HEK293 (cell line): Measurements from ENCODE around the gene EARS2.

Source experiments
- CTCF ChIA-PET: fragments of 350-600 bp; formaldehyde crosslinking; extraction: SDS; loops from one replicate; lab custom pipeline; 2021; ENCODE audit warnings: antibody characterized with exemption; lab: Yijun Ruan, JAX
- POLR2A ChIA-PET: fragments of 300-600 bp; formaldehyde crosslinking; extraction: SDS; loops from one replicate; lab custom pipeline; 2020; ENCODE audit warnings: antibody characterized with exemption, inconsistent platforms; lab: Yijun Ruan, JAX
- H3K27ac ChIP-seq: fragments of 200-500 bp; sonication (Bioruptor generic); 2 replicates; pipeline ENCODE4 v1.5.1; 2014; ENCODE audit warnings: low read depth, low read length, control low read depth, inconsistent platforms; ENCODE audit errors: extremely low read depth
- H3K36me3 ChIP-seq, 2 experiments: fragments of 200-500 bp in 1 of 2; sonication (Bioruptor generic) in 1 of 2; 1 replicate in 1 of 2; 2 replicates in 1 of 2; pipeline ENCODE4 v1.5.1; 2014 to 2017; ENCODE audit warnings: inconsistent platforms in 2 of 2, low read length in 2 of 2; ENCODE audit not compliant: control insufficient read depth in 2 of 2, insufficient read depth in 1 of 2
- H3K4me1 ChIP-seq: fragments of 200-500 bp; sonication (Bioruptor generic); 2 replicates; pipeline ENCODE4 v1.5.1; 2014; ENCODE audit warnings: mild to moderate bottlenecking, low read length, inconsistent platforms; ENCODE audit not compliant: control insufficient read depth, insufficient read depth
- H3K4me3 ChIP-seq: 2 replicates; pipeline ENCODE4 v1.5.1; 2011; ENCODE audit warnings: low read depth, mild to moderate bottlenecking, control low read depth, low read length, moderate library complexity
- H3K9me3 ChIP-seq: fragments of 200-500 bp; sonication (Bioruptor generic); 2 replicates; pipeline ENCODE4 v1.5.1; 2014; ENCODE audit warnings: low read depth, low read length, inconsistent platforms; ENCODE audit not compliant: control insufficient read depth, insufficient read depth
- GFI1B ChIP-seq: fragments of 450-650 bp; formaldehyde crosslinking; IDR thresholded peaks from 2 replicates; pipeline ENCODE4 v1.5.1; 2016; ENCODE audit warnings: missing biosample characterization, missing genetic modification characterization
- HOXC10 ChIP-seq: sonication (generic); formaldehyde crosslinking; IDR thresholded peaks from 2 replicates; pipeline ENCODE4 v1.8.1; 2023; ENCODE audit warnings: mild to moderate bottlenecking, missing genetic modification reagents
- KLF1 ChIP-seq: fragments of 450-650 bp; formaldehyde crosslinking; IDR thresholded peaks from 2 replicates; pipeline ENCODE4 v1.5.1; 2016; ENCODE audit warnings: missing biosample characterization, missing genetic modification characterization
- KLF10 ChIP-seq: fragments of 450-650 bp; IDR thresholded peaks from 2 replicates; pipeline ENCODE4 v1.5.1; 2018; ENCODE audit warnings: missing biosample characterization, mild to moderate bottlenecking, missing genetic modification characterization
- SP7 ChIP-seq: fragments of 450-650 bp; formaldehyde crosslinking; IDR thresholded peaks from 2 replicates; pipeline ENCODE4 v1.5.1; 2016; ENCODE audit warnings: missing biosample characterization, missing genetic modification characterization
- WT1 ChIP-seq: fragments of 450-650 bp; formaldehyde crosslinking; IDR thresholded peaks from 2 replicates; pipeline ENCODE4 v1.5.1; 2016; ENCODE audit warnings: missing biosample characterization, missing genetic modification characterization
- ZEB2 ChIP-seq: fragments of 450-650 bp; formaldehyde crosslinking; IDR thresholded peaks from 2 replicates; pipeline ENCODE4 v1.5.1; 2016; ENCODE audit warnings: missing biosample characterization, missing genetic modification characterization
- ZNF121 ChIP-seq: fragments of 450-650 bp; formaldehyde crosslinking; IDR thresholded peaks from 2 replicates; pipeline ENCODE4 v1.5.1; 2016; ENCODE audit warnings: missing biosample characterization, missing genetic modification characterization
- ZNF16 ChIP-seq: fragments of 450-650 bp; formaldehyde crosslinking; IDR thresholded peaks from 2 replicates; pipeline ENCODE4 v1.5.1; 2016; ENCODE audit warnings: low read depth, missing biosample characterization, missing genetic modification characterization
- ZNF335 ChIP-seq: fragments of 450-650 bp; formaldehyde crosslinking; conservative IDR thresholded peaks from 2 replicates; pipeline ENCODE4 v1.5.1; 2016; ENCODE audit warnings: missing biosample characterization, missing genetic modification characterization
- ZNF341 ChIP-seq: fragments of 450-650 bp; formaldehyde crosslinking; IDR thresholded peaks from 2 replicates; pipeline ENCODE4; 2016; ENCODE audit warnings: low read depth, missing biosample characterization, missing genetic modification characterization
- ZNF433 ChIP-seq: fragments of 450-650 bp; formaldehyde crosslinking; IDR thresholded peaks from 2 replicates; pipeline ENCODE4 v1.5.1; 2016; ENCODE audit warnings: missing biosample characterization, missing genetic modification characterization, low read depth
- TF ChIP-seq, protein P1 (sequence below): fragments of 450-650 bp; formaldehyde crosslinking; IDR thresholded peaks from 2 replicates; pipeline ENCODE4 v1.5.1; 2017; ENCODE audit warnings: missing biosample characterization, mild to moderate bottlenecking, missing genetic modification characterization, moderate library complexity

EARS2 gene

DNA sequence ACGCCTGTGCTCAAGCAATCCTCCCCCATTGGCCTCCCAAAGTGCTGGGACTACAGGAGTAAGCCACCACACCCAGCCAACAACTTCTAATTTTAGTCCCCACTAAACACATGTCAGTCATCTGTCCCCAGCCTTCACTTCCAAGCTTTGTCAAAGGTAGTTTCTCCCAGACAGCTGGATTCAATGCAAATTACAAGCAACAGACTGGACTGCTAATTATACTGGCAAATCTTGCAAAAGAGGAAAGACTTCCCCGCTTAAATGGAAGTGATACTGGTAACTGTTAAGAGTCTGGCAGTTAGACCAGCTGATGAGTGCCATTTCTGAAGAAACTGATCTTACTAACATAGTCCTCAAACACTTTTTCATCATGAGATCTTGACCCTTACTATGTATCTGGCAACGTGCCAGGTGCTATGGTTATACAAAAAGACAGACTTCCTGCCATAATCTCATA, 38.7 kb downstream of the EARS2 start:
- no peak overlapping the region for H3K27ac ChIP-seq
- ChIA-PET CTCF (no interaction called here), POLR2A (no interaction called here)
- peak; percentile 82 for TF ChIP-seq KLF1 (tag by site-specific recombination)
- TF ChIP-seq, protein P1, sequence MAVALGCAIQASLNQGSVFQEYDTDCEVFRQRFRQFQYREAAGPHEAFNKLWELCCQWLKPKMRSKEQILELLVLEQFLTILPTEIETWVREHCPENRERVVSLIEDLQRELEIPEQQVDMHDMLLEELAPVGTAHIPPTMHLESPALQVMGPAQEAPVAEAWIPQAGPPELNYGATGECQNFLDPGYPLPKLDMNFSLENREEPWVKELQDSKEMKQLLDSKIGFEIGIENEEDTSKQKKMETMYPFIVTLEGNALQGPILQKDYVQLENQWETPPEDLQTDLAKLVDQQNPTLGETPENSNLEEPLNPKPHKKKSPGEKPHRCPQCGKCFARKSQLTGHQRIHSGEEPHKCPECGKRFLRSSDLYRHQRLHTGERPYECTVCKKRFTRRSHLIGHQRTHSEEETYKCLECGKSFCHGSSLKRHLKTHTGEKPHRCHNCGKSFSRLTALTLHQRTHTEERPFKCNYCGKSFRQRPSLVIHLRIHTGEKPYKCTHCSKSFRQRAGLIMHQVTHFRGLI (tag by site-specific recombination), result no peak
- 0 out of 2 replicates have a peak, but pooled peaks have one; percentile 19 for TF ChIP-seq KLF10 (tag by site-specific recombination)
- no peak for TF ChIP-seq ZEB2
- 0 out of 2 replicates have a peak, but pooled peaks have one; percentile 12 for TF ChIP-seq SP7 (tag by site-specific recombination)
- H3K36me3 ChIP-seq, result peaks cover 4 to 31% of the 10 kb centered on the region in 2 experiments; a peak in 2 of 3 replicates
- no peaks in the 10 kb centered on the region for H3K9me3 ChIP-seq
- no peak overlapping the region for H3K4me3 ChIP-seq
- H3K4me1 ChIP-seq, result no peaks in the 10 kb centered on the region

DNA sequence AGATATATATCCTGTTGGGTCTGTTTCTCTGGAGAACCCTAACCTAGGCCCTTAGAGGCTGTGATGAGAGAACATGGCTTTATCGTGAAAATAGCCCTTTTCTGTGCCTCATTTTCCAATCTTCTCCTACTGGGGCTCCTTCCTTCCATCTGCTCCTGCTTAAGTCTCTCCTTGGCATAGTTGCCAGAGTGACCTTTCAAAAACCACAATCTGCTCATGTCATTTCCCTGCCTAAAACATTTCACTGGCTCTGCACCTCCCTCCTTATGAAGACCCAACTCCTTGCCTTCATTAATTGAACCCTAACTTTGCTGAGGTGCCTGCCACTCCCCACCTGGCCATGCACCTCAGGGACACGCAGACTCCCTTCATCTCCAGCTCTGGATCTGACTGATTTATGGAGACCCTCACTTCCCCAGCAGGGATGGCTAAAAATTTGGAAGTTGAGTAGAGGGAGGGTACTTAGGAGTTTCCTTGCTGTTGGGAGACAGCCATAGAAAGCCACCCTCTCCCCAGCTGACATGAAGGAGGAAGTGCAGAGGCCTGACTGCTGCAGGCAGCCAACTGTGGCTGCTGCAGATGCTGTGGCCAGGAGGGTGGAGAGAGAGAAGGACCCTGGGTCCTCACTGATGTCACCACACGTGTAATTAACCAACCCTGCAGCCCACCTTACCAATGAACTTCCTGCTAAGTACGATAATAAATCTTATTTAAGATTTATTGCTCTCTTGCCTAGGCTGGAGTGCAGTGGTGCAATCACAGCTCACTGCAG, 40.6 kb downstream of the EARS2 start:
- peaks cover 4 to 12% of the 10 kb centered on the region in 2 experiments; a peak in 2 of 3 replicates for H3K36me3 ChIP-seq
- no peak overlapping the region for H3K27ac ChIP-seq
- H3K4me1 ChIP-seq, result no peaks in the 10 kb centered on the region
- ChIA-PET CTCF (interaction anchor here (0.6 to 1.1 kb wide), 2 partner anchors 80 to 298 kb away, joined by 3 read pairs; no protein-coding TSS in a partner anchor), POLR2A (no interaction called here)
- no peak overlapping the region for H3K4me3 ChIP-seq
- TF ChIP-seq HOXC10 (CRISPR knock-in tag) (no peak), ZNF341 (tag by site-specific recombination) (peak; percentile 70; the same call in 1 of the 2 replicates), ZNF335 (tag by site-specific recombination) (0 out of 2 replicates have a peak, but pooled peaks have one; percentile 19)
- no peaks in the 10 kb centered on the region for H3K9me3 ChIP-seq

DNA sequence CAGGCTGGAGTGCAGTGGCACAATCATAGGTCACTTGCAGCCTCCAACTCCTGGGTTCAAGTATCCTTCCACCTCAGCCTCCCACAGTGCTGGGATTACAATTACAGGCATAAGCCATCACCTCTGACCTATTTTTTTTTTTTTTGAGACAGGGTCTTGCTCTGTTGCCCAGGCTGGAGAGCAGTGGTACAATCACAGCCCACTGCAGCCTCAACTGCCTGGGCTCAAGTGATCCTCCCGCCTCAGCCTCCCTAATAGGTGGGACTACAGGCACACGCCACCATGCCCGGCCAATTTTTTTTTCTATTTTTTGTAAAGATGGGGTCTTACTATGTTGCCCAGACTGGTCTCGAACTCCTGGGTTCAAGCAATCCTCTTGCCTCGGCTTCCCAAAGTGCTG, 41.3 kb downstream of the EARS2 start:
- Histone ChIP-seq H3K4me1 (no peaks in the 10 kb centered on the region), H3K4me3 (no peak overlapping the region), H3K9me3 (no peaks in the 10 kb centered on the region), H3K36me3 (peaks cover 4 to 10% of the 10 kb centered on the region in 2 experiments; a peak in 2 of 3 replicates), H3K27ac (no peak overlapping the region)
- ChIA-PET POLR2A (no interaction called here), CTCF (no interaction called here)
- TF ChIP-seq ZNF121 (tag by site-specific recombination) (peak; percentile 93), ZNF16 (tag by site-specific recombination) (no peak), GFI1B (tag by site-specific recombination) (no peak)

DNA sequence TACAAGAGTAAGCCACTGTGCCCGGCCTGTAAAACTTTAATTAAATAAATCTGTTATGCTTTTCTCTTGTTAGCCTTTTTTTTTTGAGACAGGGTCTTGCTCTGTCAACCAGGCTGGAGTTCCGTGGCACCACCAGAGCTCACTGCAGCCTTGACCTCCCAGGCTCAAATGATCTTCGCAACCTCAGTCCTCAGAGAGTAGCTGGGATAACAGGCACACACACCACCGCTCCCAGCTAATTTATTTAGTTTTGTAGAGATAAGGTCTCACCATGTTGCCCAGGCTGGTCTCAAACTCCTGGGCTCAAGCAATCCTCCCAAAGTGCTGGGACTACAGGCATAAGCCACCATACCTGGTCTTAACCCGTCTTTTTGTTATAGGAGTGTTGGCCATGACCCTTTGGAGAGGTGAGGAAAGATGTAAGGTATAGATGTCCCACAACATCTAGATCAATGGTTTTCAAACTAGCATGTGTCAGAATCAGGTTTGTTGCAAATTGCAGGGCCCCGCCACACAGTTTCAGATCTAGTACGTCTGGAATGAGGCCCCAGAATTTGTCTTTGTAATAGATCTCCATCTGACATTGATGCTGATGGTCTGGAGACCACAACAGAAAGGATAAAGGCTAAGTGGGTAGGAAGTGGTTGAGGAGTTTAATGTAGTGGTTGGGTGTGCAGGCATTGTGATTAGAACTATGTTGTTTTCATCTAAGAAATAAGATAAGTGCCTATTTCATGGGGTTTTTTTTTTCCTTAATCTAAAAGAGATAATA, 42.6 kb downstream of the EARS2 start:
- POLR2A ChIA-PET, result interaction anchor here (1.1 kb wide), 1 partner anchor 12 kb away, joined by 3 read pairs; no protein-coding TSS in a partner anchor
- no peaks in the 10 kb centered on the region for H3K9me3 ChIP-seq
- H3K27ac ChIP-seq, result no peak overlapping the region
- H3K36me3 ChIP-seq, result peaks cover 4 to 6% of the 10 kb centered on the region in 2 experiments; a peak in 2 of 3 replicates
- no peak overlapping the region for H3K4me3 ChIP-seq
- no peaks in the 10 kb centered on the region for H3K4me1 ChIP-seq
- CTCF ChIA-PET, result no interaction called here
- no peak for TF ChIP-seq ZNF433 (tag by site-specific recombination)
- TF ChIP-seq WT1 (tag by site-specific recombination), result no peak
